Stimulated activated CD4-positive, alpha-beta T cell treated with anti-CD3 and anti-CD28 coated beads, TNF-alpha, amount 100 ng/mL, for 48 hours (primary cell): ENCODE data around the gene FER.
"Not testable (repeated sequence)": the region's sequence is repeated elsewhere in the genome, so short reads cannot be mapped to it uniquely, and the experiment has no call there.

Experiments
- DNase-seq, 3 donors: peaks; one replicate each; pipeline ENCODE4 v3.0.0-alpha.2; 2020; ENCODE audit warnings: low read depth in 3 of 3

The FER gene

DNA sequence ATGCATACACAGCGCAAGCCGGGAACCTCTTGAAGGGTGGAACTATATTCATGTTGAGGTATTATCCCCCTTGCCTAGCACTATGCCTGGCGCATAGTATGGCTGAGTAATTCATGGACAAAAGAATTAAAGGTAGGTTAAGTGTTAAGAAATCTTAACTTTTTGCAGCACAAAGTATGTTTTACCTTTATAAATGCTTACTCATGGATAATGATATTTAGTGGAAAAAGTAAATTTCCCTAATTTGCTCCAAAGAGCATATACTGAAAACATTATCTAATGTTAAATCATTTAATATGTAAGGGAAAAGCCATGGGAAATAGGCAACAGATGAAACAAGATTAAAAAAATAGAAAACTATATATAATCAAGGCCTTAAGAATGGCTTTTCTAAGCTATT, 365.9 kb downstream of the FER start:
- DNase-seq = no peak

DNA sequence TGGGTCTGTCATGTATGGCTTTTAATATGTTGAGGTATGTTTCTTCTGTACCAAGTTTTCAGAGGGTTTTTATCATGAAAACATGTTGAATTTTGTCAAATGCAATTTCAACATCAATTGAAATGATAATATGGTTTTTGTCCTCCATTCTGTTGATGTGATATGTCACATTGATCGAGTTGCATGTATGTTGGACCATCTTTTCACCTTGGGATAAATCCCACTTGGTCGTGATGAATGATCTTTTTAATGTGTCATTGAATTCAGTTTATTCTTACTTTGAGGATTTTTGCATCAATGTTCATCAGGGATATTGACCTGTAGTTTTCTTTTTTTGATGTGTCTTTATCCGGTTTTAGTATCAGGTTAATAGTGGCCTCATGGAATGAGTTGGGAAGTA, 373.5 kb downstream of the FER start:
- no peak for DNase-seq

DNA sequence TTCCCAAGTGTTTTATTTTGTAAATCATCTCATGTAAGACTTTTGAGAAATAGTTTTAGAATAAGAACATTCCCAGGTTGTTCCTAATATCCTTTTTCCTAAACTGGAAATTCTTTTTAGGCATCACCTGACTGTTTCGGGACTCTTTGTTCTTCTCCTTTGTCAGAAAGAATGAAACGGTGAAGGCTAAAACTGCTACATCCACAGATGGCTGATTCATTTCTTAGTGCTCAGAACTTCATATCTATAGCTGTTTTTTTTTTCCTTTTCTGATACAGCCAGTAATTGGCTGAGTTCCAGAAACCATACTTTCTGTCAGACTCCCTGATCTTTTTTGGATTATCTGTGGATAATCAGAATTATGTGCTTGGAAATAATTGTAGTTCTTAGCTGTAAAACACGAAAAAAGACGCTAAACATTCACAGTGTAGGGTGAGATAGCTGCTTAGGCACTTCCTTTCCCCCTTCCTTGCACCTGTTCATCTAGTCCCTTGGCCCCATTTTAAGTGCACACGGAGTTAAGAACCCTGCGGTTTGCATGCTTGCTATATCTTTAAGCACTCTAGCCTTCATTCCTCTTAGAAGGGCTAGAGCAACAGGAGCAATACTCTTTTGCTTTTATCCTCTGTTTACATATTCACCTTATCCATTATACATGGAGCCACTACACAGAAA, 378.2 kb downstream of the FER start:
- no peak for DNase-seq

- DNase-seq = no peak
Observed at GRCh38 chr5:109126481-109126880, 378.8 kb downstream of the FER start.

GRCh38 chr5:109136906-109137305, 389.2 kb downstream of the FER start:
- no peak for DNase-seq

DNA sequence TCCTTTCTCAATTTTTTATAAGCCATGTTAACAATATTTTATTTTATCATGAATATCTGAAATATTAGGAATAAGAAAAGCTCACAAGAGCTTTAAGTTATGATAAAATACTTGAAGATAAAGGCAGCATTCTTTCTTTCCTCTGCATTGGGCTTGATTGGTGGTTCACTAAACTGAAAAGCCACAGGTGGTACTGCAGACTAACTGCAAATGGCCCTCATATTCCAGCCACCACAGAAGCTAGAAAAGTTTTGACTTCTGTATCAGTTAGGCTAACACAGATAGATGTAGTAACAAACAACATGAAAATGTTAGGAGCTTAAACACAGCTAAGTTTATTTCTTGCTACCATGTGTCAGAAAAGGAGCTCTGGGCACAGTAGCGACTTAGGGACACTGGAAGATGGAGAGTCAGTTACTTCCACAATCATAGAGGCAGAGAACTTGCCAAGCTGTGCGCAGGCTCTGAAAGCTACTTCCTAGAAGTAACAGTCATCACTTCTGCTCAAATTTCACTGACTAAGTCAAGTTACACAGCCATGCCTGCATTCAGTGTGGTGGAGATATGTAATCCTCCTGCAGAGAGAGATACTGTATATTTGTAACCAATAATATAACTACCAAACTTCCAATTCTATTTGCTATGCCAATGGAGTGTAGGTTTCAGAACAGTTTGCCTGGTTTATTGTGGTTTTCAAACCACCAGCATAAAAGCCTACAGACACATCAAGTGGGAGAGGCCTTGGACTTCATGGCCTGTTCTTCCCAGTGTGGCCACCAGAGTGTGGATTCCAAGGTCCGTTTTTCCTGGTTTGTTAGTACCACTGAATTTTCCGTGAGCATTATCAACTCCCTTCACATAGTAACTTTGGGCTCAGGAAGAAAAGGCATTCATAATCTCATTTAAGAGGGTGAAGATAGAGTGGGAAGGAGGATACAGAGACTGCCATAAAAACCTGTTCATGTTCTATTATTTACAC, 393.8 kb downstream of the FER start:
- DNase-seq = no peak

DNA sequence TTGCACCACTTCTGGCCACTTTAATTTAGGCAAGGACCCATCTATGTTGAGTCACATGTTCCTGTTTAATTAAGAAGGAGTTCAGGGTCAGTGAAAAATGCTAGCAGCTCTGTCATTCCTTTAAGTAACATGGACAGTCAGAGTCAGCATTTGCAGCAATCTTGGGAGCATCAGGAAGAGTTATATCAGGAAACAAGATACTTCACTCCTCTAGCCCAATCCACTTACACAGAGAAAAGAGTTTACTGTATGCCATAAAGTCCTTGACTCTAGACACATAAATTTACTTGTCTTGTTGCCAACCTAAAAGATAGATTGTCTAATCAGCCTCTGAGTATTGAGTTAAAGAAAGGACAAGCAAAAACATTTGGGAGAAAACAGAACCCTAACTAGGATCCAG, 395.3 kb downstream of the FER start:
- no peak for DNase-seq

GRCh38 chr5:109145139-109145538, 397.4 kb downstream of the FER start:
- no peak for DNase-seq

GRCh38 chr5:109146591-109146990, 398.9 kb downstream of the FER start:
- DNase-seq = no peak

- no peak for DNase-seq
Observed at GRCh38 chr5:109152565-109152964, 404.9 kb downstream of the FER start.

- DNase-seq = no peak
Observed at GRCh38 chr5:109155625-109156024, 407.9 kb downstream of the FER start.

DNA sequence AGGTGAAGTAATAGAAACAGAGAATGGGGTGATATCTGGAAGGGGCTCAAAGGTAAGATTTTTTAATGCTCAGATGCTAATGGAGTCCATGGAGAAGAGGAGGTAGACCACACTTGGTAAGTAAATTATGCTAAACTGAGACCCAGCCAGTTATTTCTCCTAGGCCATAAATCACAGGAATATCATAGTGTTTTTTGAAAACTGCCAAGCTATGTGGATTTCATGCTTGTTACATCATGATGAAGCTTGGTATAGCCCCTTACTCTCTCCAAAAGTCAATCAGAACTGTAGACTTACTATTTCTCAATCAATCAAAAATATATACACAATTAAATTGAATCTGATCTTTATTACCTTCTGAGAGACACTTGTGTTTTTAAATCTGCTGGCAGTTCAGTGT, 409.2 kb downstream of the FER start:
- DNase-seq = no peak

DNA sequence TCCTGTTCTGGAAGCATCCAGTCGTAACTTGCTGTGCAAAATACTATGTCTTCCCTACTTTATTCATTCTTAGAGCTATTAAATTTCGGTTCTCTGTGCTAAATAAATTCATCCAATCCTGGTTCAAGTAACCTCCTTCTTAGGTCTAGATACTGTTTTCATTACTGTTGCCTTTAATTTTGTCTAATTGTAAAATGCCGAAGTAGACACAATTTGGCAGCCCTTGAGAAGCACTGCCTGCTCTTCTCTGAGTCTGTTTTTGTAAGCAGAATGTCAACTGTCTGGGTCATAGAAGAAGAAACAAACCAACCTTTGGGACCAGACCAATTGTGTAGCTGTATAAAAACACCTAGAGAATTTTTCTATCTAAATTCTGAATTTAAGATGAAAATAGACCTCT, 412.8 kb downstream of the FER start:
- no peak for DNase-seq

DNA sequence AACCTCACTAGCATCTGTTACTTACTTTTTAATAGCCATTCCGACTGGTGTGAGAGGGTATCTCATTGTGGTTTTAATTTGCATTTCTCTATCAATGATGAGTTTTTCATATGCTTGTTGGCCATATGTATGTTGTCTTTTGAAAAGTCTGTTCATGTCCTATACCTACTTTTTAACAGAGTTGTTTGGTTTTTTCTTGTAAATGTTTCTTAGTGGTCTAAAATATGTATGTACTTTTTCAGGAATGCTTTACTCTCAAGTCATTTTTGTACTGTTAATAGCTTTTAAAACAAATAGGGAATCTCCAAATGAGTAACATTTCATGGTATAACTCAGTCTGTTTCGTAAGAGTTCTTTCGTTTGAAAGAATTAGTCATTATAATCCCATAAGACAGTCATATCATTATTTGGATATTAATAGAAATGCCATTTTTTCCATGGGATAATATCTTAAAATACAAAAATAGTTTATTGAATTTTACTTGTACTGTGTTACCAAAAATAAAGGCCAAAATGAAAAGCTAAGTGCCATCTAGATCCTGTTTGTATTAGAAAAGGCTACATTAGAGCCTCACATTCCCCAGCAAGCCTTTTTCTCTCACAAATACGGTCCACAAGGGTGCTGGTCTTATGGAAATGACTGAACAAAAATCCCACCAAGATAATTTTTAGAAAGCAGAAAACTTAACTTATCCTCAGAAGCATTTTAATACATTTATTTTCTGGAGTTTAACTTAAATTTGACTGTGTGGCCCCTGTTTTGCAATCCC, 414.4 kb downstream of the FER start:
- DNase-seq = no peak

GRCh38 chr5:109163336-109163735, 415.6 kb downstream of the FER start:
- DNase-seq = no peak

GRCh38 chr5:109164001-109164400, 416.3 kb downstream of the FER start:
- no peak for DNase-seq

GRCh38 chr5:109167586-109167985, 419.9 kb downstream of the FER start:
- no peak for DNase-seq

DNA sequence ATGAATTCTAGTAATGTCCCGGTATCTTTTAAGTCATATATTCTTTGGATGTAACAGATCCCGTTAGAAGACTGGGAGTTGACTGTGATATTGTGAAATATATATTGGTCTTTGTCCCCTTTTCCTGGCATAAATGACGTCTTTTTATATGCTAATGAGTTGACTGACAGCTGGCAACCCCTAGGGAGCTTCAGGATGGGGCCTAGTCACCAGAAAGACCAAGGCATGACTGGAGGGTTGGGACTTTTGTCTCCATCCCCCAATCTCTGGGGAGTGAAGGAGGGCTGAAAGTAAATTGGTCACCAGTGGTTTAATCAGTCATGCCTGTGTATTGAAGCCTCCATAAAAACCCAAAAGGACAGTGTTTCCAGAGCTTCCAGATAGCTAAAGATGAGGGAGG, 420.5 kb downstream of the FER start:
- no peak for DNase-seq

GRCh38 chr5:109170629-109171350, 423.1 kb downstream of the FER start:
- DNase-seq = no peak

DNA sequence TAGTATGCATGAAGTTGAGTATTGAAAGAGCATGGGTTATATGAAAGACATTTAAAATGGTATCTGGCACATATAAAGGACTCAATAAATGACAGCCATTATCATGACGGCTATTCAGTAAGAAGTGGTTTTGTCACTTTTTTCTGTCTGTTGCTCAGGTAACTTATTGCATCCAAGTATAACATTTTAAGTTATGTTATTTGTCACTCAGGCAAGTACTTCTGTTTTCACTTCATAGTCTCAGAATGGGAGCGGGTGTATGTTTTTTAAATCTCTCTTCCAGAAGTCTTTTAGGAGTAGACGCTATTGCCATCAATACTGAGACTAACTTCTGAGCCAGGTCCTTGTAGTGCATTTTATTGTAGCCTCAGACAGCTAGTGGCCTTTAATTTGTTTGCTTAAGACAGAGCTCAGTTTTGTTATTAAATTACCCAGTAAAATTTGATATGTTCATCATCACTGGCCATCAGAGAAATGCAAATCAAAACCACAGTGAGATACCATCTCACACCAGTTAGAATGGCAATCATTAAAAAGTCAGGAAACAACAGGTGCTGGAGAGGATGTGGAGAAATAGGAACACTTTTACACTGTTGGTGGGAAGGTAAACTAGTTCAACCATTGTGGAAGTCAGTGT, 423.9 kb downstream of the FER start:
- DNase-seq = not testable (repeated sequence)
